ENCODE data around the gene MGRN1.
A peak's percentile ranks its signal among the peaks of the same experiment; 100 is the strongest.

MGRN1 gene

DNA sequence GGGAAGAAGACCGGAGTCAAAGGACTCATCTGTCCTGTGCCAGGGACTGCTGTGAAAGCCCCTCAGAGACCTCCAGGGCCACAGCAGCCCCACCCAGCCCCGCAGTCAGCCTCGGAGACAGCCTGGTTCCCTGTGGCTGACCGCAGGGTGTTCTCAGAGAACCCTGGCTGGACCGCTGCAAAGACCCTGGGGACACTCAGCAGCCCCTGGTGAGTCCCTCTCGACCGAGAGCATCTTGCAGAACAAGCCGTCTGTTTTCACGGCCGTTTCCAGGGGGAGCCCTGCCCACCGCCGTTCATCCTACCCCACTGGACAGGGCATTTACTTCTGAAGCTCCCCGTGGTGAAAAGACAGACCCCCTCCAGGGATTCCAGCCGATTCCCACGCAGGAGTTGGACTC, 20.2 kb upstream of the MGRN1 start:
- no peak for DNase-seq (ENCODE audit: low spot score)

GRCh38 chr16:4606354-4606753, 18.3 kb upstream of the MGRN1 start:
- no peak for DNase-seq (ENCODE audit: low spot score)

DNA sequence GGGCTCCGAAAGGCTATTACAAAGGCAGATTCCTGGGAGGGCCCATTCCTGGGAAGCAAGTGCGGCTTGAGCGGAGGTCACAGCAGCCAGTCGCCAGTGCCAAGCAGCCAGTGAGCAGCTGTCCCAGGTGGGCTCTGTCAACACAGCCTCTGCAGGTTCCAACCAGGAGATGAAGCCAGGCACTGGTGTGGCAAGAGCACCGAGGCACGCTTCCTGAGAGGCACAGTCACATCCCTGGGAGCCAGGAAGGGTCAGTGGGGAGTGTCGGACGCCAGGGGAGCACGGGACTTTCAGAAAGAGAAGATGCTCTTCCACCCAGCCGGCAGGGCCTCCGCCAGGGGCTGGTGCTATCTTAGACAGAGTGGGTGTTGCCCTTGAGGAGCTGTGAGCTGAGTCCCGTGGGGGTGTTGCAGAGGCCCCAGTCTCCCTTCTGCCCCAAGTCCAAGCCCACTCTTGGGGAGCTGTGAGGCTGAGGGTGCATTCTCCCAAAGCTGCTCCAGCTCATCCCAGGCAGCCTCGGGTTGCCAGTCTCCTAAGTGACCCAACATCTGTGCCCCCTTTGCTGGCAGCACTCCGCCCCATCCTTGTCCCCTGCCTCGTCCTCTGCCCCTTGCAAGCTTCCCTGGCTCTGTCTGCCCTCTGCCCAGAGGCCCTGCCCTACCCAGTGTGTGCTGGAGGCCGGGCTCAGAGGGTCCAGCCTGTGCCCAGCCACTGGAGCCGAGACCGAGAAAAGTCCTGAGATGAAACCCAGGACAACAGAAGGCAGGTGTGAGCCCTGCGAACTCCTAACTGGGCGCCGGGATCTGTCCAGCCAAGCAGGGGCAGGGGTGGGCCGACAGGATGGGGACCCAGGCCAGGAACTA, 16.6 kb upstream of the MGRN1 start:
- DNase-seq (ENCODE audit: low spot score): no peak

- DNase-seq (ENCODE audit: low spot score): no peak
Measured at GRCh38 chr16:4608704-4608980, 16.0 kb upstream of the MGRN1 start.

DNA sequence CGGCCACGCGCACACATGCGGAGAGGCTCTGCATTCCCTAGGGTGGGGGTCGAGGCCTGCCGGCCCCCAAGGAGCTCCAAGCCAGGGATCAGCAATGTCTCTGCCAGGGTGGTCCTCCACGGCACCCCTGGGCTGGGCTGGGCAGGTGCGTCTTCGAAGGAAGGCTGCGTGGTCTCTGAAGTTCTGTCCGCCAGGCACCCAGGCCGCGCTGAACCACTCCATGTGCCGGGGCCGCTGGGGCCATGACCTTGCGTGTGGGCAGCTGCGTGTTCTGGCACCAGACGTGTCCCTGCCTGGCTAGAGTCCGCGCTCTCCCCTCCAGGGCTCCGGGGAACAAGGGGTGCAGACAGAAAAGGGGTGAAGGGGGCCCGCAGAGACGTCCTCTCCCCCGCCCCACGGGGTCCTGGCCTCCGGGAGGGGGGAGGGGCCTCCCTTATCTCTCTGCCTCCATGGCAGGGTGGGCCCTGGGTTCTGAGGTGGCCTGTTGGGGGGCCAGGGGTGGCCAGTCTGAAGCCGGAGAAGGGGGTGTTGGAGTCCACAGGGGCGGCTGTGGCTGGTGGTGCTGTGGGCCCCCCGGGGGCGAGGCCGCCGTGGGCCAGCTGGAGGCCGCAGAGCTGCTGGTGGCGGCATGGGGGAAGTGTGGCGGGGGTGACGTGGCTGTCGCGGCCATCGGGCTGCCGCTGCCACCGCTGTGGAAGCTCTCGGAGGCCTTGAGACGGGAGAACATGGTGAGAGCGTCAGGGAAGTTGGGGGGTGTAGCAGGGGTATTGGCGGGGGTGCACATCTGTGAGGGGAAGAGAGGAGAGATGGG, 15.2 kb upstream of the MGRN1 start:
- DNase-seq (ENCODE audit: low spot score): no peak

DNA sequence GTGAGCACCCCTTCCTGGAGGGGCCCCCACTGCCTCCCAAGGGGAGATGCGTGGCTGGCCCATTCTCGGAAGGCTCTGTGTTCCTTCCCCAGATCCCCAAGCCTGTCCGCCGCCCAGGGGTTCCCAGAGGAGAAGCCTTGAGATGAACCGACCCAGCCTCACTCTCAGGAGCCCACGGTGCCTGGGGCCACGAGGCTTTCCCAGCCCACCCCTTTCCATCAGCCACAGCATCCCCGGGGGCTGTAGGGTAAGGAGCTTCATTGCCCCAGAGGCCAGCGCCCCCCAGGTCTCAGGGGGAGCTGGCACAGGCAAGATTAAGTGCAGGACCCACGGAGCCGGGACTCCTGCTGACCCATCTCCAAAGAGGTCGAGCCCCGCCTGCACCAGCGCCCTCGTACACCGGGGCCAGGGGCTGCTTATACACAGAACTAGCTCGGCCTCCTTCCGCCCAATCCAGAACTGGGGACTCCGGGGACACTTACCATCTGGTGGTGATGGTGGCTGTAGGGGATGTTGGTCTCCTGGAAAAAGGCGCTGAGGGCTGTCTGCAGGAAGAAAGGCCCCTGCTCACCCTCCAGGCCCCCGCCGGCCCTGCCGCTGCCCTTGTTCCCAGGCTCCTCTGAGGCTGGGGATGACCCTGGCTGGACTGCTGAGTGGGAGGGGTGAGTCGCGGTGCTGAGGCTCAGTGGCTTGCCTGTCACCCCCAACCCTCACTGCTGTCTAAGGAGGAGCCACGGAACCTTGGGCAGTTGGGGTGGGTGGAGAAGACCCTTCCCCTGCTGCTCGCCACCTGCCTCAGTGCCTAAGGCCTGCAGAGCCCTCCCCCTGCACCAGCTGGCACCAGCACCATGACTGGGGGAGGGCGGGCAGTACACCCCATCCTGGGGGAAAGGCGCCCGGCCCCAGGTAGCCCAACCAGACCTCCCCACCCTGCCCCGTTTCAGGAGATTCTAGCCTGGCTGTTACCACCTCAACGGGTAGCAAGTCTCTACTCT, 14.3 kb upstream of the MGRN1 start:
- no peak for DNase-seq (ENCODE audit: low spot score)

DNA sequence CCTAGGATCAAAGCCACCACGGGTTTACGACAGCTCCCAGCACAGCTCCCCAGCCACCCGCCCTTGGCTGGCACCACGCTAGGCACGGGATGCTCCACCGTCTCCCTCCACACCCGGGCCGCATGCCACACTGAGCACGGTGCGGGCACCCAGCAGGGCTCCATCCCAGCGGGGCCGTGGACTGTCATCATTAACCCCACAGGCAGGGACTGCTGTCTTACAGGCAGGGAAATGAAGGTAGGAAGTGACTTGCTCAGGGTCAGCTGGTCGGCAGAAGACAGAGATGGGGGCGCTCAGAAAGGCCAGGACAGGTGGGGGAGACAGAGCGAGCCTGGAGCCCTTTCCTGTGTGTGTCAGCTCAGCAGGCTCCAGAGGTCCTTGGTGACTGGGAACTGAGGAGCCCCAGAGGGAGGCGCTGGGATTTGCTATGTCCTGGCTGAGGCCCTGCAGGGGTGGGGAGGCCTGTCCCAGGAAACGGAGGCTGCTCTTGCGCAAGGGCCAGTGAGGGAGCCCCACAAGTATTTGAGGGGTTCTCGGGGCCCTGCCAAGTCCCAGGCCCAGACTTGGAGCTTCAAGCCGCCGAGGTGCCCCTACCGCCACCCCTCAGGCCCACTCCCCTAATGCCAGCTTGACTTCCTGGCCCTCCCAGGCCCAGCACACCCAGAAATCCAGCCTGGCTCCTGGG, 13.1 kb upstream of the MGRN1 start:
- no peak for DNase-seq (ENCODE audit: low spot score)

- no peak for DNase-seq (ENCODE audit: low spot score)
Measured at GRCh38 chr16:4612474-4612931, 12.1 kb upstream of the MGRN1 start.

DNA sequence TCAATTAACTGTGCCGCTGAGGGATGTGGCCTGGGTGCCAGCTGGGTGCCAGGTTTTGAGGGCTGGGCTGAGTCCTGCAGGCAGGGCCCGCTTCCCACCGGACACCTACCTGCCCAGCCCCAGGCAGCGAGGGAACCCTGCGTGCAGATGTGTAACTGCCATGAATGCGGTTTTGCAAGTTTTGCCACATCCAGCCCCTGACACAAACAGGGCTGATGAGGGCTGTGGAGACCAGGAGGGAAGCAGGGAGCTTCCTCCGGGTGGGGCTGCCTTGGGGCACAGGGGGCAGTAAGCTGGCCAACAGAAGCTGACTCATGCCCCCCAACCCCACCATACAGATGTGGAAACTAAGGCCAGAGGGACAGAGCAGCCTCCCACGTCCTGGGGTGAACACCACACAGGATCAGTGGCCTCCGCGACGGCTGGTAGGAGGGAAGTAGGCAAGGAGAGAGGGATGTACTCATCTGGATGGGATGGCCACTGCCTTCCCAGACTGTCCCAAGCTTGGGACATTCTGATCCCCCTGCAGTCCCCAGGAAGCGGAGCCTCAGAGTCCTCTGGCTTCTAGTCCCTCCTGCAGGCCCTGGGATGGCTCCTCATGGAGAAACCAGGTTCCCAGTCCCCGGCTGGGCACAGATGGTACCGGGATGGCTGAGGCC, 11.5 kb upstream of the MGRN1 start:
- no peak for DNase-seq (ENCODE audit: low spot score)

DNA sequence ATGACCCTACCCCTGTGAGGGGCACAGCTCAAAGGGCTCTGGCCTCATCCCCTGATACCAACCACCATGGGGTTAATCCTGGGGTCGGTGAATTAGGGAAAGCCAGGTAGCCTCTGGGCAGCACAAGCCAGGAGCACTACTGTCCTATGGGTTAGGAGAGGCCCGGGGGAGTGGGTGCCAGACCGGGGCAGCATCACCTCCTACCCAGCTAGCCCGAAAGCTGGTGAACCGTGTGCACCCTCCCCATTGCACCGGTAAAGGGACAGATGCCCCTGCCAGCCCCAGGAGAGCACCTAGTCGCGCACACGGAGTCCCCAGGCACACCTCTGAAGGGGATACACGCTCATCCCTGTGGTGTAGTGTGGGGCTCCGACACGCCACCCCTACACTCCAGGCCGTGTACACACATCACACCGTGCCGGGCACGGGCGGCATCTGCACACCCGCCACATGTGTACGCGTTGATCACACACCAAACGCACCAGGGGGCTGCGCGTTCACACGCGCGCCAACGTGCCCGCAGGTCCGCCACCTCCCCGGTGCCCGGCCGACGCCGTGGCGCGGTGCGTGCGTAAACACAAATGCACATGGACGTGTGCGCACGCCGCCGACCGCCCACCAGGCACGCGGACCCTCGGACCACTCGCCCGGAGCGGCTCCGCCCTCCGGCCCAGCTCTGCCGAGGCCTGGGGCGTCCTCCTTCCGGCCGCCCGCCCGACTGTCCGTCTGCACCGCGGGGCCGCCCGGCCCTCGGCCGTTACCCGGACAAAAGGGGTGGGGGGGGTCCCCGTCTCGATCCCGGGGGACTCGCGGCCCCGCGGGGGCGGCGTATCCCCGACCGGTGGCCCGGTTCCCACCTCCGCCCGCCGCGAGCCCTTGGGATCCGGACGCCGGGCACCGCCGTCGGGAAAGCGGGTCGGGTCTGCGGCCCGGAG, 10.7 kb upstream of the MGRN1 start:
- no peak for DNase-seq (ENCODE audit: low spot score)

DNA sequence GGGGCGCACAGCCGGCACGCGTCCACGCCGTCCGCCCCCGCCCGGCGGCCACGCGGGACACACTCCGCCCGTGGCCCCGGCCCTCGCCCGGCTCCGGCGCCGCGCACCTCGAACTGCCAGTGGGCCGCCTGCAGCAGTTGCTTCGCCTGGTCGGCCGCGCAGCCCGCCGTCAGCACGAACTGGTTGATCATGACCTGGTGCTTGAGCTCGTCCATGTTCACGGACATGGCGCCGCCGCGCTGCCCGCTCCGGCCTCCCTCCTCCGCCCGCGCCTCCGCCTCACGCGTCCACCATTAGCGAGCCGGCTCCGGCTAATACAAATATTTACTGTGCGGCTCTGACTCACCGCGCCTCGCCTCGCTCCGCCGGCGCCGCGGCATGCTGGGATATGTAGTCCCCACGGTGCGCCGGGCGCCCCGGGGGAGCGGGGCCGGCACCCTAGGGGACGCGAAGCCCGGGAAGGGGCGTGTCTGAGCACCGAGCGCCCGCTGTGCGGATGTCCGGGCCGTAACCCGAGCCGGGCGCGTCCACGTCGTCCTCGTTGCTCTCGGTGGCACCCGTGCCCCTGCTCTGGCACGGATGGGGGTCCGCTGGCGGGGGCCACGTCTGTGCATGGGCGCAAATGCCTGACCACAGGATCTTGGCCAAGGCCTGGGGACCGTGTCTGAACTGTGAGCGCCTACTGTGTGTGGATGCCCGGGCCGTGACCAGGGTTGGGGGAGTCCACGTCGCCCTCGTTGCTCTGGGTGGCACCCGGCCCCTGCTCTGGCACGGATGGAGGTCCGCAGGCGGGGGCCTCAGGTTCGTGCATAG, 9.8 kb upstream of the MGRN1 start, which contains the start of gene UBALD1:
UBALD1 (minus strand) TSS at position 318 of the 813 bp plus-strand sequence; CDS start at position 227, 91 bp downstream.
- peak; percentile 93 for DNase-seq (ENCODE audit: low spot score)

DNA sequence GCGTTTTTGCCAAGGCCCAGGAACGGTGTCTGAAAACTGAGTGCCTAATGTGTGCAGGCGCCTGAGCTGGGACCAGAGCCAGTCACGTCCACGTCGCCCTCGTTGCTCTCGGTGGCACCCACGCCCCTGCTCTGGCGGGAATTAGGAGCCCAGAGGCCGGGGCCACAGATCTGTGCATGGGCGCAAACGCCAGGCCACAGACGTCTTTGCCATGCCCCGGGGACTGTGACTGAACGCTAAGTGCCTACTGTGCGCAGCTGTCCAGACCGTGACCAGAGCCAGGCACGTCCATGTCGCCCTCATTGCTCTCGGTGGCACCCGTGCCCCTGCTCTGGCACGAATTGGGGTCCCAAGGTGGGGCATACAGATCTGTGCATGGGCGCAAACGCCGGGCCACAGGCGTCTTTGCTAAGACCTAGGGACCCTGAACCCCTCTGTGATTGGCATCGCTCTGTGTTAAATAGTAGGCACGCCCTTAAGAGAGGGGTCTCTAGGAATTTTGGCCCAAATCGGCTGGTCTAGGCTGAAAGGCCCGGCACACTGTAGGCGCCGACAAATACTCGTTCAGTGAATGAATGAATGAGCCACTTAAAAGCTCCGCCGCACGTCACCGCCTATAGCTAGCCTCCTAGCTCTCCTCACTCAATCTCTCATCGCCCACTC, 9.1 kb upstream of the MGRN1 start:
- no peak for DNase-seq (ENCODE audit: low spot score)

DNA sequence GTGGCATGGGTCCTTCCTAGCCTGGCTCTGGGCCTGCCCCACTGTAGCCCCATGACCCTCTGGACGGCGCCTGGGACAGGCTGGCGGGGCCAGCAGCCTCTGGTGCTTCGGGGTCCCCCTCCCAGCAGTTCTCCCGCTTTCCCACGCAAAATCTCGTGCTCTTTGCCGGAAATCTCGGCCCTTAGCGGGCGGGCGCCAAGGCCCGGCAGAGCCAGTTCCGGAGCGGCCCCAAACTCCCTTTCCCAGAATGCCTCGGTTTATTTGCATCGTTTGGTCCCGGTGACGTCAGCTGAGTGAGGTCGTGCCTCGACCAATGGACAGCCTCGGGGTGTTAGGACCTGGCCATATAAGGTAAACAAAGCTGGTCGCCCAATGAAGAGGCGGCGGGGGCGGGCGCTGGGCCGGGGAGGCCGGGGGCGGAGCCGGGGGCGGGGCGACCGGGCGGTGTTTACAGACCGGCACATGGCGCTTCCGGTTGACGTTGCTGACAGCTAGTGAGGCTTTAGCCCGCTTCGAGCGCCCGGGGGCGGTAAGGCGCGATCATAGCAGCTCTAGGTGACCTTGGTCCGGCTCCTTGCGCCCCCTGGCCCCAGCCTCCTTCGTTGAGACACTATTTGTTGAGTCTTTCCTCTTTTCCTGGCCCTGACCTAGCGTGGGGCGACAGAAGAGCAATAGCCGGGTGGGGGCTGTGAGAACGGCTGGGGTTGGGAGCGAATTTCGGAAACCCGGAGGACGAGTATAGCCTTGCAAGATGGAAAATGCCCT, 8.4 kb upstream of the MGRN1 start:
- DNase-seq (ENCODE audit: low spot score): peak; percentile 100

- DNase-seq (ENCODE audit: low spot score): no peak
Measured at GRCh38 chr16:4617880-4618279, 6.7 kb upstream of the MGRN1 start.

- DNase-seq (ENCODE audit: low spot score): no peak
Measured at GRCh38 chr16:4618645-4619418, 5.8 kb upstream of the MGRN1 start.

DNA sequence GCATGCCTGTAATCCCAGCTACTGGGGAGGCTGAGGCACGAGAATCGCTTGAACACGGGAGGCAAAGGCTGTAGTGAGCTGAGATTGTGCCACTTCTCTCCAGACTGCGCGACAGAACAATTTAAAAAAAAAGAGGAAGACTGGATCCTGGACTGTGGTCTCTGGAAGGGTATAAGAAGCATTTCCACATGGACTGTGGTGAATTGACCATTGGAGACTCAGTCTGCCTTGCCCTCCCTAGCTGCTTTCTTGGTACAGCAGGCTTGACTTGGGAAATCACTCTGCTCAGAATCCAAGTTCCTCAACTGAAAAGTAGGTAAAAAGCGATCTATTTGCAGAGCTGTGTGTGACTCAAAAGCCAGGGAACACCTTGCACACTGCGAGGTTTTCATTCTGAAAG, 1.0 kb upstream of the MGRN1 start:
- no peak for DNase-seq (ENCODE audit: low spot score)
